Mucosa of gallbladder (tissue), 1 donor: Measurements from ENCODE around the gene KLF2. TPM values are rescaled to one million over a fixed set of nuclear protein-coding genes. Genes with fewer than 3 reads are reported as not detected.

Source experiments
- DNase-seq: peaks from one replicate; pipeline ENCODE4 v3.0.0-alpha.2; 2020; ENCODE audit warnings: low spot score
- total RNA-seq: library from RNA; stranded (reverse); gene quantifications from one replicate; pipeline ENCODE4 v1.2.1, GENCODE V29; 2021
- donor health status: DM: no; HTN: no; CAD: no.

KLF2 gene
- total RNA-seq, 1 donor from 2014 or later: 91.4 TPM

GRCh38 chr19:16375157-16375935, 50.7 kb downstream of the KLF2 start:
- no peak for DNase-seq

GRCh38 chr19:16375936-16376185, 51.2 kb downstream of the KLF2 start:
- DNase-seq: no peak

- DNase-seq: no peak
Observed at GRCh38 chr19:16376241-16376640, 51.6 kb downstream of the KLF2 start.

GRCh38 chr19:16376649-16377048, 52.0 kb downstream of the KLF2 start:
- DNase-seq: no peak

- no peak for DNase-seq
Observed at GRCh38 chr19:16377521-16377920, 52.9 kb downstream of the KLF2 start.

Other genes starting within 250 kb of the KLF2 start
- gene TPM4, start 248.3 kb upstream of the KLF2 start, total RNA-seq: 349 TPM
- gene RAB8A, start 212.9 kb upstream of the KLF2 start, total RNA-seq: 78.4 TPM
- 14.0 TPM for gene HSH2D, start 181.1 kb upstream of the KLF2 start, total RNA-seq
- gene CIB3, start 151.3 kb upstream of the KLF2 start, total RNA-seq: not detected
- gene FAM32A, start 139.4 kb upstream of the KLF2 start, total RNA-seq: 71.6 TPM
- 84.0 TPM for gene AP1M1, start 126.9 kb upstream of the KLF2 start, total RNA-seq
- 46.1 TPM for gene EPS15L1, start 147.1 kb downstream of the KLF2 start, total RNA-seq
- not detected for gene CALR3, start 171.3 kb downstream of the KLF2 start, total RNA-seq
- 11.2 TPM for gene C19orf44, start 171.6 kb downstream of the KLF2 start, total RNA-seq
- 47.3 TPM for gene CHERP, start 217.6 kb downstream of the KLF2 start, total RNA-seq
- 43.0 TPM for gene SLC35E1, start 247.6 kb downstream of the KLF2 start, total RNA-seq